Vagina (tissue), 2 donors: ENCODE results near the gene C21orf91. TPM values are rescaled to one million over a fixed set of nuclear protein-coding genes. Genes with fewer than 3 reads are reported as not detected.

Source experiments
- DNase-seq, 2 donors: peaks; one replicate each; pipeline ENCODE4 v3.0.0-alpha.2; 2017; ENCODE audit errors: extremely low spot score in 2 of 2
- H3K27ac ChIP-seq: fragments of 200-600 bp; sonication (generic); one replicate; pipeline ENCODE4 v1.5.1; 2019
- H3K27me3 ChIP-seq: fragments of 200-600 bp; sonication (generic); one replicate; pipeline ENCODE4 v1.5.1; 2019
- H3K36me3 ChIP-seq, 2 donors: fragments of 200-600 bp; sonication (generic); one replicate each; pipeline ENCODE4 v1.5.1; 2017 to 2019
- H3K4me1 ChIP-seq: fragments of 200-600 bp; sonication (generic); one replicate; pipeline ENCODE4 v1.5.1; 2019
- H3K4me3 ChIP-seq, 2 donors: fragments of 200-600 bp; sonication (generic); 1 replicate in 1 of 2; 2 replicates in 1 of 2; pipeline ENCODE4 v1.5.1; 2016 to 2019
- H3K9me3 ChIP-seq: fragments of 200-600 bp; sonication (generic); one replicate; pipeline ENCODE4 v1.5.1; 2019
- CTCF ChIP-seq, 3 experiments: fragments of 450-650 bp in 2 of 3; fragments of 200-600 bp in 1 of 3; sonication (generic) in 1 of 3; IDR thresholded peaks; one replicate each; pipeline ENCODE4 v1.5.1; 2017 to 2019; ENCODE audit warnings: antibody characterized with exemption in 3 of 3, mild to moderate bottlenecking in 2 of 3, moderate library complexity in 2 of 3
- POLR2A ChIP-seq, 2 donors: fragments of 450-650 bp; IDR thresholded peaks; one replicate each; pipeline ENCODE4 v1.6.1; 2017; ENCODE audit warnings: antibody characterized with exemption in 2 of 2, mild to moderate bottlenecking in 2 of 2, moderate library complexity in 2 of 2
- POLR2AphosphoS5 ChIP-seq, 2 donors: sonication (generic); formaldehyde crosslinking; IDR thresholded peaks; one replicate each; pipeline ENCODE4 v1.9.0; 2017; ENCODE audit warnings: antibody characterized with exemption in 2 of 2, mild to moderate bottlenecking in 2 of 2, low read depth in 1 of 2; ENCODE audit not compliant: insufficient read depth in 1 of 2
- intact Hi-C: fragments of 100-400 bp; cut with DNase I; formaldehyde crosslinking; loops from one replicate; pipeline ENCODE4 v1.15.1; 2023
- total RNA-seq: library from RNA; depleted of rRNA; stranded (reverse); fragments of >200 nt; gene quantifications from one replicate; pipeline ENCODE4 v1.2.3, GENCODE V29; 2016

C21orf91 gene
- total RNA-seq, 1 donor from 2014 or later: 8.6 TPM

- H3K4me1 ChIP-seq: no peaks in the 10 kb centered on the region
- no peak overlapping the region for H3K27ac ChIP-seq
- no peaks in the 10 kb centered on the region for H3K36me3 ChIP-seq
- no peak for TF ChIP-seq POLR2A (IDR thresholded peaks at IDR 0.05)
- no peak for TF ChIP-seq CTCF (IDR thresholded peaks at IDR 0.05)
- peak in 1 of 2 donors; percentile 24 for TF ChIP-seq POLR2AphosphoS5 (IDR thresholded peaks at IDR 0.05; ENCODE audit: insufficient read depth in 1 of 2, low read depth in 1 of 2)
- no peaks in the 10 kb centered on the region for H3K9me3 ChIP-seq
- no peaks in the 10 kb centered on the region for H3K27me3 ChIP-seq
- no peak for DNase-seq
- no peak overlapping the region for H3K4me3 ChIP-seq
- intact Hi-C loops: no loop called here
Measured at GRCh38 chr21:17759511-17760178, 59.5 kb downstream of the C21orf91 start.

- Histone ChIP-seq H3K4me1 (no peaks in the 10 kb centered on the region), H3K36me3 (no peaks in the 10 kb centered on the region), H3K27ac (no peak overlapping the region), H3K9me3 (no peaks in the 10 kb centered on the region), H3K27me3 (no peaks in the 10 kb centered on the region), H3K4me3 (no peak overlapping the region)
- DNase-seq: no peak
- TF ChIP-seq POLR2AphosphoS5 (IDR thresholded peaks at IDR 0.05; ENCODE audit: insufficient read depth in 1 of 2, low read depth in 1 of 2): no peak
- TF ChIP-seq POLR2A (IDR thresholded peaks at IDR 0.05): no peak
- TF ChIP-seq CTCF (IDR thresholded peaks at IDR 0.05): no peak
- intact Hi-C loops: no loop called here
Measured at GRCh38 chr21:17758683-17759082, 60.5 kb downstream of the C21orf91 start.

GRCh38 chr21:17757671-17758070 is 61.5 kb downstream of the C21orf91 start:
- Histone ChIP-seq H3K36me3 (no peaks in the 10 kb centered on the region), H3K27ac (no peak overlapping the region), H3K4me1 (no peaks in the 10 kb centered on the region), H3K27me3 (no peaks in the 10 kb centered on the region), H3K4me3 (no peak overlapping the region), H3K9me3 (no peaks in the 10 kb centered on the region)
- intact Hi-C loops: no loop called here
- no peak for DNase-seq
- no peak for TF ChIP-seq POLR2A (IDR thresholded peaks at IDR 0.05)
- no peak for TF ChIP-seq POLR2AphosphoS5 (IDR thresholded peaks at IDR 0.05; ENCODE audit: insufficient read depth in 1 of 2, low read depth in 1 of 2)
- no peak for TF ChIP-seq CTCF (IDR thresholded peaks at IDR 0.05)

- intact Hi-C loops: no loop called here
- no peak for DNase-seq
Measured at GRCh38 chr21:17753736-17754135, 65.4 kb downstream of the C21orf91 start.

GRCh38 chr21:17752171-17752570 is 67.0 kb downstream of the C21orf91 start:
- Histone ChIP-seq H3K36me3 (no peaks in the 10 kb centered on the region), H3K4me1 (no peaks in the 10 kb centered on the region), H3K4me3 (no peak overlapping the region), H3K27ac (no peak overlapping the region), H3K9me3 (no peaks in the 10 kb centered on the region), H3K27me3 (no peaks in the 10 kb centered on the region)
- intact Hi-C loops: no loop called here
- TF ChIP-seq POLR2A (IDR thresholded peaks at IDR 0.05): no peak
- no peak for TF ChIP-seq CTCF (IDR thresholded peaks at IDR 0.05)
- TF ChIP-seq POLR2AphosphoS5 (IDR thresholded peaks at IDR 0.05; ENCODE audit: insufficient read depth in 1 of 2, low read depth in 1 of 2): peak in 1 of 2 donors; percentile 61
- no peak for DNase-seq

More at GRCh38 chr21:17753736-17754135, 65.4 kb downstream of the C21orf91 start:
- Histone ChIP-seq H3K4me1 (no peaks in the 10 kb centered on the region), H3K27me3 (no peaks in the 10 kb centered on the region), H3K9me3 (no peaks in the 10 kb centered on the region), H3K36me3 (no peaks in the 10 kb centered on the region), H3K27ac (no peak overlapping the region), H3K4me3 (no peak overlapping the region)
- TF ChIP-seq POLR2AphosphoS5 (IDR thresholded peaks at IDR 0.05; ENCODE audit: insufficient read depth in 1 of 2, low read depth in 1 of 2) (no peak), POLR2A (IDR thresholded peaks at IDR 0.05) (no peak)
